GM18873 (cell line): Measurements from ENCODE around the gene SLC35D3.
A peak's percentile ranks its signal among the peaks of the same experiment; 100 is the strongest.
"Not testable (repeated sequence)": the region's sequence is repeated elsewhere in the genome, so short reads cannot be mapped to it uniquely, and the experiment has no call there.

Experiments used
- ATAC-seq: cut with Tn5 transposase; IDR thresholded peaks from one replicate; pipeline ENCODE4 v1.9.1; 2021; ENCODE audit warnings: mild to moderate bottlenecking, moderate library complexity, moderate number of reproducible peaks; ENCODE audit not compliant: unreplicated experiment, low FRiP score

SLC35D3 gene

DNA sequence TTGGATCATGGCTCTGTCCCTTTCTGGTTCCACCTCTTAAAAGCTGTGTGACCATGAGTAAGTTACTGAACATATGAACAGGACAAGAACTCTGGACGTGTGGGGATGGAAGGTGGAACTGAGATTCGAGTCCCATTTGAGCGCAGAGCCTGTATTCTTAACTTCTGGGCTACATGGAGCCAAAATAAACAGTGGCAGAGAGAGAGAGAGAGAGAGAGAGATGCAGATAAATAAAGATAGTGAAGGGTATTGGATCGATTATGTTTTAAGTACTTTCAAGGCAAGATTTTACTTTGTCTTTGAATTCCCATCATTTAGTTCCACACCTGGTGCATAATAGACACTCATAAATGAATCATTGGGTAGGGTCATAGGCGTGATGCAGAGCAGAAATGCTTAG lies 39.7 kb downstream of the SLC35D3 start:
- ATAC-seq = no peak

- ATAC-seq = no peak
These were observed 40.6 kb downstream of the SLC35D3 start for GRCh38 chr6:136962661-136963060.

DNA sequence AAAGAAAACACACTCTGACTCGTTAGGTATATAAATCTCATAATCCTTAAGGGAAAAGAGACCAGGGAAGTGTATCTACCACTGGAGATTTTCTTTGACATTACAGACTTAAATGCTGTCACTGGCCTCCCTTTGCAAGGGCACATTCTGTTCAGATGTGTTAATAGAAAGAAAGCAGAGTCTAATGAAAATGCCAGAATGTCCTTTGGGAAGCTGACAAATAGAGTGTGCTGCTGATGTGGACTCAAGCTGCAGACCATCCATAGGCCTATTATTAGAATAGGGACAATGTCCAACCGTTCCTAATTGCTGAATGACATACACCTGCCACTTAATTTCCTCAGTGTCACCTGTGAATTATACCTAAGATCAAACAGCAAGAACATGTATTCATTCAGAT lies 41.2 kb downstream of the SLC35D3 start:
- no peak for ATAC-seq

- no peak for ATAC-seq
These were observed 42.3 kb downstream of the SLC35D3 start for GRCh38 chr6:136964398-136964797.

DNA sequence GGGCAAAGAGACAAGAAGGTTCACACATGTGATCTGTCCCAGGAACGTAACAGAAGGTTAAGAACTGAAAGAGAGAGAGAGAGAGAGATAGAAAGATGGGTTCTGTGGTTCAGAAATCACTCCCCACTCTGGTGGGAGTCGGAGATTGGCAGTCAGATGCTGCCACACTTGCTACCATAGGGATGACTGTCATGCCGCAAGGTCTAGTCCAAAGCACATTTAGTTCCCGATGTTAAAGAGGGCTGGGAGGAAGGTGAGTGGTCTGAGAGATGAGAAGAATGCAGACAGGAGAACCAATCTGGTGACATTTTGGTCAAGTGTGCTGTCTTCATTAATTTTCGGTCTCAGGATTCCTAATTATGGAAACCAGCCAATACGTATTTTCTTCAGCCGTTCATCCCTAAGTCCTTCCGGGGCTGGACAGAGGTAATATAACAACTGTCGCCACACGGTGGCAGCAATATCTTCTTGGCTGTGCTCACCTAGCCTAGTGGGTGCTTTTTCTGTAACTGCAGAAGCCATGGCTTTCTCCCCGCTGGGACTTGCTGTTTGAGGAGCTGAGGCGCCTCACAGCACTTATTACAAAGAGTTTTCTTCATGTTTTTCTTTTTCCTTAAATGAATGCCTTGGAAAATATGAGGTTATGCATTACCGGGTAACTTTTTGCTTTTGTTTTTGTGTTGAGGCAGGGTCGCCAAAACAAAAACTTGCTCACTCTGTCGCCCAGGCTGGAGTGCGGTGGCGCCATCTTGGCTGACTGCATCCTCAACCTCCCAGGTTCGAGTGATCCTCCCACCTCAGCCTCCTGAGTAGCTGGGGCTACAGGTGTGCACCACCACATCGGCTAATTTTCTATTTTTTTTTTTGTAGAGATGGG lies 46.0 kb downstream of the SLC35D3 start:
- peak; percentile 81 for ATAC-seq

- no peak for ATAC-seq
These were observed 46.7 kb downstream of the SLC35D3 start for GRCh38 chr6:136968837-136969236.

- ATAC-seq = no peak
These were observed 47.3 kb downstream of the SLC35D3 start for GRCh38 chr6:136969433-136969832.

GRCh38 chr6:136969930-136970329 lies 47.8 kb downstream of the SLC35D3 start:
- no peak for ATAC-seq

GRCh38 chr6:136971609-136972008 lies 49.5 kb downstream of the SLC35D3 start:
- ATAC-seq = no peak

GRCh38 chr6:136973781-136974180 lies 51.7 kb downstream of the SLC35D3 start:
- ATAC-seq = not testable (repeated sequence)
